CD4-positive, alpha-beta T cell treated with Interleukin-6 at 100 ng/mL for 8 hours (primary cell): Measurements from ENCODE around the gene CCNL2.
"Not testable (repeated sequence)": the region's sequence is repeated elsewhere in the genome, so short reads cannot be mapped to it uniquely, and the experiment has no call there.

Experiments used
- DNase-seq: peaks from one replicate; pipeline ENCODE4 v3.0.0-alpha.2; 2020; ENCODE audit warnings: mixed read lengths, low spot score

CCNL2 gene

DNA sequence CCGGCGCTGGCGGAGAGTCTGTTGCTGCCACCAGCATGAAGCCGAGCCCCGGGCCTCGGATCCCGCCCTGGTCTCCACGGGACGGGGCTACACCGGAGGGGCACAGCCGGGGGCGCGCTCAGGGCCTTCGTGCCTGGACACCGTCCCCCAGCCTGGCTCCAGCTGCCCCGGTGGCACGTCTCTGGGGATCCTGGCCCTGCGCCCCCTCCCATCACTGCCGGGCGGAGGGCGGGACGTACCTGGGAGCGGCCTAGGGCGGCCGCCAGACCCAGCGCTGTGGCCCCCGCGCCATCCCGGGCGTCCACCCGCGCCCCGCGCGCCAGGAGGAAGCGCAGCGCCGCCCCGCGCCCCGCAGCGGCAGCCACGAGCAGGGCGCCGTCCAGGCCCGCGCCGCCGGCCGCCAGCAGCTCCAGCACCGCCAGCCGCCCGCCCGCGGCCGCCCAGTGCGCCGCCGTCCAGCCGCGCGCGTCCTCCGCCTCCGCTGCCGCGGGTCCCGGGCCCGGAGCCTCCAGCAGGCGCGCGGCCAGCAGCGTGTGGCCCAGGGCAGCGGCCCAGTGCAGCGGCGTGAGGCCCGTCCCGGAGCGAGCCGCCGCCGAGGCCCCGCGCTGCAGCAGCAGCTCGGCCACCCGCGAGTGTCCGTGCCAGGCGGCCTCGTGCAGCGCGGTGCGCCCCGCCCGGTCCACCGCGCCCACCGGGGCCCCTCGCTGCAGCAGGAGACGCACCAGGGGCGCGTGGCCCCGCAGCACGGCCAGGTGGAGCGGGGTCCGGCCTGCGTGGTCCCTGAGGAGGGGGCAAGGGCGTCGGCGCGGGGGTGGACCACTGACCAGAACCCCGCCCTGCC is 20.9 kb upstream of the CCNL2 start:
- no peak for DNase-seq

DNA sequence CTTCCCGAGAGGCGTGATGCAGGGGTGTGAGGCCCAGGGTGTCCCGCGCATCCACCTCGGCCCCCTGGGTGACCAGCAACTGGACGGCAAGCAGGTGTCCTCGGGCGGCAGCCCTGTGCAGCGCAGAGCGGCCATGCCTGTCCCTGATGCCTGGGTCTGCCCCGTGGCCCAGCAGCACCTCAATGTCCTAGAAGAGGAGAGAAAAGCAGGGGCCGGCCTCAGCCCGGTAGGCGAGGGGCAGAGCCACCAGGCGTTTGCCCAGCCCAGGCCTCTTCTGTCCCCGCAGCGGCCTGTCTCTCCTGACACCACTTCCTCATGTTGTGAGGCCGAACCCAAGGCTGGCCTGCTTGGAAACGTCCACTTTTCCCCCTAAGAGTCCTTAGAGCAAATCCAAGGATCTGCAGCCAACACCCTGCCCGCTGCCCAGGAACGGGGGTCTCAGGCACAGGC is 20.3 kb upstream of the CCNL2 start:
- no peak for DNase-seq

DNA sequence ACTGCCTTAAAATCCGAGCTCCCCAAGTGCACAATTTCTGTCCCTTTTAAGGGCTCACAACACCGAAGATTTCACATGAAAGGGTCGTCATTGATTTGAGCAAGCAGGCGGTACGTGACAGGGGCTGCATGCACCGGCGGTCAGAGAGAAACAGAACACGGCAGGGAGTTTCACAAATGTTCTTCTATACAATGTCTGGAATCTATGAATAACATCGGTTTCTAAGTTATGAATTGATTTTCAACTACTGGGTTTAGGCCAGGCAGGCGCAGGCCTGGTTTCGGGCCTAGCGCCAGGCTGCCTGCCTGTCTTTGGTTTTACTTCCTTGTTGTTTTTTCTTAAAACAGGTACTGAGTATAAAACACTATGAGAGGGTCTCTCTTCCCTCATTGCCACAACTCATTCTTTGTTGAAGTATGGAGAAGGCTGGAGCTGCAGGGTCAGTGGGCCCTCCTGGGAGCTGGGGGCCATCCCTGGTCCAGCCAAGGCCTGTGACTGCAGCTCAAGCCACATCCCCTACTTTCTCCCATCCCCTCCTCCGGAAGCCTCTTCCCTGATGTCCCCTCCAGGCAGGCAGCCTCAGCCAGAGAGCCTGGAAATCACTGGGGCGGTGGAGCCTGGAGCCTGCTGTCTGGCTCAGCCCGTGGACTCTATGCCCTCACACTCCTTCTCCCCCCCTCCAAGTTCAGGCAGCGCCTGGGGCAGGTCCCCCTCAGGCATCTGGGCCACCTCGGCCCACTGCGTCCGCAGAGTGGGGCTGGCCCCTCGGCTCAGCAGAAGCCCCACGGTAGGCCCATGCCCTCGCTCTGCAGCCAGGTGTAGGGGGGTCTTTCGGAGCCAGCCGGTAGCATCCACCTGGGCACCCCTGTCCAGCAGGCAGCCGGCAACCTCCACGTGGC is 19.6 kb upstream of the CCNL2 start:
- no peak for DNase-seq

DNA sequence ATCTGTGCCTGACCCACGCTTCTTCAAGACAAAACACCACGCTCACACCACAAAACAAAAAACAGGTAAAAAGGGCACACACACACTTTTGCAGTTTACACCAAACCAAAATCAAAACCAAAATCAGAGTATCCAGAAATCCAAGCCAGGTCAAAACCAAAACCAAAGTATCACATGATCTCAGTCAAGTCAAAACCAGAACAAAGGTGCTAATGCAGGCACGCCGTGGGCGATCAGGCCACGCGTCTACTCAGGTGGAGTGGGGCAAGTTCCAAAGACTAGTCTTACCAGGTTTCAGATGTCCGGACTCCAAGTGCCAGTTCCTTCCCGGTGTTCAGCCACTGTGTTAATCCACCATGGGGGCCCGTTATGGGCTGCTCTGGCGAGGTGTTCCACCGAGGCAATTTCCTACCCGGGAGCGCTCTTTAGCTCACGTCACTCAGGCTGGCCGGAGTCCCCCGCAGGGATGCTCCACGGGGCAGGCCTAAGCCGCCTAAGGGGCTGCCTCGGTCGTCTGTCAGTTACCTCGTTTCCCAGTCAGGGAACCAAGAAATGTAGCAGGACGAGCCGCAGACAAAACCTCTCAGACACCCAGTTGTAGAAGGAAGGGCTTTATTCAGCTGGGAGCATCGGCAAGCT is 18.8 kb upstream of the CCNL2 start:
- DNase-seq, result not testable (repeated sequence)

DNA sequence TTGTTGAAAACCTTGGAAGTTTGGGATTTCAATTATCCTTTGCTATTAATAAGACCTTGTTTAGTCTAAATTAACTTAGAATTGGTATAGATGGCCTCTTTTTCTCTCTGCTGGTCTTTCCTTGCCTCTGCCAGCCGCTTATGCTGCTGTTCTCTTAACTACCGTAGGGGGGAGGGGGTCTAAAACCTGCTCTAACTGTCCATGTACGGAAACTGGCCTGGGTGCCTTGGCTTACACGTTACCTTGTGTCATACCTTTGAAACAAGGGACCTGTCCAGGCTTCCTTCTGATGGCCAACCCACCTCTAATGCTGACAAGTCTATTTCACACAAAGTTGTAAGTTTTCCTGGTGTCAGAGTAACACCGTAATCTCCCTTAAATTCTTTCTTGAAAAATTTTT is 18.3 kb upstream of the CCNL2 start:
- DNase-seq, result not testable (repeated sequence)

DNA sequence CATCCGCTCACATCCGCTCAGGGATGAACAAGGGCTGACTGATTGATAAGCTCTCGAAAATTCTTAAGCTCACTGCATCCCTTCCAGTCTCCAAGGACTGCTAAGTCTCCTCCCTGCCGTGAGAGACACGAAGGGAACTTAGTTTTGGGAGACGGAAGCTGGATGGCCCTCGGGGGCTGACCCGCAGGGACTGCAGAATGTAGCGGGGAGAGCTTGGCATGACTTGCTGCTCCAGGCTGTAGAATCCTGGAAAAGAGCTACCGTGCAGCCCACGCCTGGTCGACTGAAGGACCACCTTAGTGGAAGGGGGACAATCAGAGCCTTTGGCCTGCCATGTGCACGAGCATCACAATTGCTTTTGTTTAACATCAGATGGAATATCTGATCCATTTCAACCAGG is 16.6 kb upstream of the CCNL2 start:
- no peak for DNase-seq

DNA sequence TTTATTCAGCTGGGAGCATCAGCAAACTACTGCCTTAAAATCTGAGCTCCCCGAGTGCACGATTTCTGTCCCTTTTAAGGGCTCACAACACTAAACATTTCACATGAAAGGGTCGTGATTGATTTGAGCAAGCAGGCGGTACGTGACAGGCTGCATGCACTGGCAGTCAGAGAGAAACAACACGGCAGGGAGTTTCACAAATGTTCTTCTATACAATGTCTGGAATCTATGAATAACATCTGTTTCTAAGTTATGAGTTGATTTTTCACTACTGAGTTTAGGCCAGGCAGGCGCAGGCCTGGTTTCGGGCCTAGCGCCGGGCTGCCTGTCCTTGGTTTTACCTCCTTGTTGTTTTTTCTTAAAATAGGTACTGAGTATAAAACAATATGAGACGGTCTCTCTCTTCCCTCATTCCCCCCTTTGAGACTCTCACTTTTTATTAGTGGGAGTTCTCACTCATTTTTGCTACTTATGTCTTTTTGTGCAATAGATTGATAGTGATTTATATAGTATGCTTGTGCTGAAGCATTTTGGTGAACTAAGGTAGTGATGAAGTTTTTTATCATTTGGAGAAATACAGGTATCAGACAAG is 13.3 kb upstream of the CCNL2 start:
- not testable (repeated sequence) for DNase-seq

DNA sequence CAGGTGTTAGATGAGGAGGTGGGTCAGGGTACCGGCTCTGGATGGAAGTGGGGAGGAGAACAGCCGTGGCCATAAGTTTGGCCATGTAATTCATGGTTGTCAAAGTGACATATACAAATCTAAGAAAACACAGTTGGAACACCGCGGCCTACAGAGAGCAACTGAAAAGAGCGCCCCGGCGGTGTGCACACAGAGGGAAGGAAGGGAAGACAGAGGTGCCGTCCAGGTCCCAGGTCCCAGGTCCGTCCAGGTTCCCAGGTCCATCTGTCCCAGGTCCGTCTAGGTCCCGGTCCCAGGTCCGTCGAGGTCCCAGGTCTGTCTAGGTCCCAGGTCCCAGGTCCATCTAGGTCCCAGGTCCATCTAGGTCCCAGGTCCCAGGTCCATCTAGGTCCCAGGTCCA is 12.5 kb upstream of the CCNL2 start:
- no peak for DNase-seq

DNA sequence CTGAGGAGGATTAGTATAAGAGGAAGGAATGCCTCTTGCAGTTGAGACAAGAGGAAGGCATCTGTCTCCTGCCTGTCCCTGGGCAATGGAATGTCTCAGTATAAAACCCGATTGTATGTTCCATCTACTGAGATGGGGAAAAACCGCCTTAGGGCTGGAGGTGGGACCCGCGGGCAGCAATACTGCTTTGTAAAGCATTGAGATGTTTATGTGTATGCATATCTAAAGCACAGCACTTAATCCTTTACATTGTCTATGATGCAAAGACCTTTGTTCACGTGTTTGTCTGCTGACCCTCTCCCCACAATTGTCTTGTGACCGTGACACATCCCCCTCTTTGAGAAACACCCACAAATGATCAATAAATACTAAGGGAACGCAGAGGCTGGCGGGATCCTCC is 11.1 kb upstream of the CCNL2 start:
- not testable (repeated sequence) for DNase-seq

DNA sequence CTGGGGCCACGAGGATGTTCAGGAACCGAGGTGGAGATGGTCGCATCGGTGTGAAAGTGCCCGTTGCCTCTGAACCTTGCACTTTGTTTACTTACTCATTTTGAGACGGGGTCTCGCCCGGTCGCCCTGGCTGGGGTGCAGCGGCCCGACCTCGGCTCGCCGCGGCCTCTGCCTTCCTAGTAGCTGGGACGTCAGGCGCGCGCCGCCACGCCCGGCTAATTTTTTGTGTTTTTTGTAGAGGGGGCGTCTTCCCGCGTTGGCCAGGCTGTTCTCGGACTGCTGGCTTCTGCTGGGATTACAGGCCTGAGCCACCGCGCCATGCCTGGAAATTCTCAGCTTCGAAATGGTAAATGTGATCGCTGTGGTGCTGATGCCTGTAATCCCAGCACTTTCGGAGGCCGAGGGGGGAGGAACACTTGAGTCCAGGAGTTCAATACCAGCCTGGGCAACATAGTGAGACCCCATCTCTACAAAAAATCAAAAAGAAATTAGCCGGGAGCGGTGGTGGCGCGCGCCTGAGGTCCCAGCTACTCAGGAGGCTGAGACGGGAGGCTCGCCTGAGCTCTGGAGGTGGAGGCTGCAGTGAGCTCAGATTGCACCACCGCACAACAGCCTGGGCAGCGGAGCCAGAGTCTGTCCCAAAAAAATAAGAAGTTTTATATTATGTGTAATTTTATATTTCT is 8.6 kb upstream of the CCNL2 start:
- DNase-seq, result no peak

DNA sequence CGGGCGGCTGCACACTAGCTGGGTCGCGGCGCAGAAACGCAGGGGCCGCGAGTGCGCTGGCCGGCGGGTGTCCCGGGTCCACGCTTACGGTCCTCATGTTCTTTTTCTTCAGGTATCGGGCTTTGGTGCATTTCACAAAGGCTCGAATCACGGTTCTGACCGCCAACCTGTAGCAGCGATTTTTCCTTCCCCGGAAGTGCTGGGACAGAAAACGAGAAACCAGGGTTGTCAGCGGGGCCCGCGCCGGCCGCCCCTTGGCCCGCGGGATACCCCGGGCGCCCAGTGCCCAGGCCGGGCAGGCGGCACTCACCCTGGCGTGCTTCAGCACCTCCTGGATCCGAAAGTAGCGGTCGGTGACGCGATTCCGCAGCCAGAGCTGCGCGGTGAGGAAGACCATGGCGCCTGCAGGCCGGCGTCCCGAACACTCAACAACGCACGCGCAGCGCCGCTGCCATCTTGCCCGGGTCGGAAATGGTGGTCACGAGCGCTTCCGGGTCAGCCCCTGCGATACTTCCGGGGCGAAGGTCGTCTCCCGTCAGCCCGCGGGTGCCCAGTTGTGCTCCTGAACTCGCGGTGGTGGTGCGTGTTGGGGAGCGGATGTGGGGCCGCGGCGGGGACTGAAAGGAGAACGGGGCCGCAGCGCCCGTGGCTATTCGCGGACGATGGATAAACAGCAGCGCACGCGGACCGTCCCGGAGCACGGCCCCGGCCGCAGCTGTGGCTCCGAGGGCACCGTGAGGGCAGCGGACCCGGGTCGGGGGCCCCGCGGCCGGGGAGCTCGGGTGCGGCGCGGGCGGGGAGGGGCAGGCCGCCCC is 7.9 kb upstream of the CCNL2 start, which contains the start of gene MRPL20:
Gene MRPL20, minus strand, starts transcription at position 473 of the 815 bp plus-strand sequence. Its CDS starts 76 bp downstream, at position 397.
- DNase-seq, result peak; percentile 95

DNA sequence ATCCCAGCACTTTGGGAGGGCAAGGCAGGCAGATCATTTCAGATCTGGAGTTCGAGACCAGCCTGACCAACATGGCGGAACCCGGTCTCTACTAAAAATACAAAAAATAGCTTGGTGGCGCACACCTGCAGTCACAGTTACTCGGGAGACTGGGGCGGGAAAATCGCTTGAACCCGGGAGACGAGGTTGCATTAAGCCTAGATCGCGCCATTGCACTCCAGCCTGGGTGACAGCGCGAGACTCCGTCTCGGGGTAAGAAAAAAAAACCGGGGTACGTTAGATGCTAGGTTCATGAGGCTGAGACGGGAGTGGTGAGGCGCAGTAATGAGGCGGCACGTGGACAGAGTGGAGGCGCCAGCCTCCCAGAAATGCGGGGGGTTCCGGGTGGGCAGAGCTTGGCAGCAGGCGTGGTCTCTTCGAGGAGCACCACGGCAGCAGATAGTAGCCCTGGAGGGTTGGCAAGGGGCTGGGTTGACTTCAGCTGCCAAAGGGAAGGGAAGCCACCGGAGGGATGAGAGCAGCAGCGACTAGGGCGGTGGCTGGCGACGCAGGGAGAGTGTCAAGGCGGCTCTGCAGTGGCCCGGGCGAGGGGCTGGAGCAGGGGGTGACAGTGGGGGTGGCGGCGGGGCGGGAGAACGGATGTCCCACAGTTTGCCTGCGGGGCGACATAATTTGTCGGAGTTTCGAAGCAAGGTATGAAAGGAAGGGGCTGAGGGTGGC is 7.1 kb upstream of the CCNL2 start:
- DNase-seq, result no peak

DNA sequence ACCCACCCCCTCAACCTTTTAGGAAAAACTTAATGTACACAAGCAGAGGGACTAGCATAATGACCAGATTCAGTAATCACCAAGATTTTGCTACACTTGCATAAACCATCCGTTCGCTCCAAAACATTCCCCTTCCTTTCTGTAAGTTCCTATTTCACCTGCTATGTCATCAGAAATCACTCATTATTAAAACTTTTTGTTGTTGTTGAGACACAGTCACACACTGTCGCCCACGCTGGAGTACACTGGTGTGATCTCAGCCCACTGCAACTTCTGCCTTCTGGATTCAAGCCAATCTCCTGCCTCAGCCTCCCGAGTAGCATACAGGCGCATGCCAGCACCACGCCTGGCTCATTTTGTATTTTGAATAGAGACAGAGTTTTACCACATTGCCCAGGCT is 4.5 kb upstream of the CCNL2 start:
- no peak for DNase-seq

DNA sequence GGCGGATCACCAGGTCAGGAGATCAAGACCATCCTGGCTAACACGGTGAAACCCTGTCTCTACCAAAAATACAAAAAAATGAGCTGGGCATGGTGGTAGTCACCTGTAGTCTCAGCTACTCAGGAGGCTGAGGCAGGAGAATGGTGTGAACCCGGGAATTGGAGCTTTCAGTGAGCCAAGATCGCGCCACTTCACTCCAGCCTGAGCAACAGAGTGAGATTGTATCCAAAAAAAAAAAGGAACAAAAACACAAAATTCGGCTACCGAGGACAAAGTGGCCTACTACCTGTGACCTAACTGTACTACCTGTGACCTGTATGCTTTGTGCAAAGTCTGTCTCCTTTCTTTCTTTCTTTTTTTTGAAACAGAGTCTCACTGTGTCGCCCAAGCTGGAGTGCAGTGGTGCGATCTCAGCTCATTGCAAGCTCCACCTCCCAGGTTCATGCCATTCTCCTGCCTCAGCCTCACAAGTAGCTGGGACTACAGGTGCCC is 3.8 kb upstream of the CCNL2 start:
- not testable (repeated sequence) for DNase-seq

DNA sequence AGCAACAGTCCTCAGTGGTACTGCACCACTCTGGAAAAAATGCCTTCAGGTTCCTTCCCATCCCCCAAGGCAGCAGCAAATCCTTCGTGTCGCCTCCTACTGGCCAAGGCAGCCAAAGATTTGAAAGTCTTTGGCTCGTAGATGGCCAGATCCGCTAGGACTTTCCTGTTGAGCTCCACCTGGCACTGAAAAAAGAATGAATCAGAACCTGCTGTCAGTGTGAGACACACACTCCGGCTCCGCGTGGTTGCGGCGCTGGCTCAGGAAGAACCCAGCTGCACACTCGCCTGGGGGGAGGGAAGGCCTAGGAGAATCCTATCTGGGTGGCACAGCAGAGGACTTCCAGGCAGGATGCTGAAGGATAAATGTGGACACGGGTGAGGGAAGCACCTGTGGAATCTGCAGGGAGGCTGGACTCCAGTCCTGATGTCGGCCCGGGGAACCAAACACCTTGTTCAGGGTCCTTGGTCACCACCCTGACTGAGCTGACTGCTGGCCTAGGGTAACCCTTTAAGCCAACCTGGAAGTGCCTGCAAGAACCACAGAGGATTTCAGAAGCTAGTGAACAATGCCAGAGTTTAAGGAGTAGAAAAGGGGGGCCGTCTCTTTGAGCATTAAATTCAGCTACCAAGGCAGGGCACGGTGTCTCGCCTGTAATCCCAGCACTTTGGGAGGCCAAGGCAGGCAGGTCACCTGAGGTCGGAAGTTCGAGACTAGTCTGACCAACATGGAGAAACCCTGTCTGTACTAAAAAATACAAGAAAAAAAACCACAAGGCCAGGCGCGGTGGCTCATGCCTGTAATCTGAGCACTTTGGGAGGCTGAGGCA is 3.2 kb upstream of the CCNL2 start:
- DNase-seq, result no peak

DNA sequence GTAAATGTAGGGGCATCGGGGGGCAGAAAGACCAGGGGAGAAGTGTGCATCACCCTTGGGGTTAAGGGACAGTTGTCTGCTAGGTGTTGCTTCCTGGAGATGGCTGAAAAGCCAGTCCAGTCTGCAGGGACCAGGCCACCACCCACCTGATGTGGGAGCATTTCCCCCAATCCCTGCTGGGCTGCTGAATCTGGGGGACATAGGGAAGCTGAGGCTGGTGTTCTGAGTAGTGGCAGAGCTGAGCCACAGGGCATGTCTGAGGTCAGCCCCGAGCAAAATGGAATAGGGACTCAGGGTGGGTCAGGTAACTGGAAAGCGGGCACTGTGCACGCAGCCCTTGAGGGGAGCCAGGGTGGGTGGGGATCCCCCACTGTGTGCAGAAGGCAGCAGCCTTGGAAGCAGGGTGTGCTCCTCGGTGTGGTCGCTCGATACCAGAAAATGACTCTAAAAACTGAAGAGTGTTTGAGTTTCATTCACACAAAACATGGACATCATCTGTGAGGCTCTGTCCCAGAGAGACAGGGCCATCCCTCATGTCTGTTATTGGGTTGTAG is 2.4 kb upstream of the CCNL2 start:
- DNase-seq, result no peak

DNA sequence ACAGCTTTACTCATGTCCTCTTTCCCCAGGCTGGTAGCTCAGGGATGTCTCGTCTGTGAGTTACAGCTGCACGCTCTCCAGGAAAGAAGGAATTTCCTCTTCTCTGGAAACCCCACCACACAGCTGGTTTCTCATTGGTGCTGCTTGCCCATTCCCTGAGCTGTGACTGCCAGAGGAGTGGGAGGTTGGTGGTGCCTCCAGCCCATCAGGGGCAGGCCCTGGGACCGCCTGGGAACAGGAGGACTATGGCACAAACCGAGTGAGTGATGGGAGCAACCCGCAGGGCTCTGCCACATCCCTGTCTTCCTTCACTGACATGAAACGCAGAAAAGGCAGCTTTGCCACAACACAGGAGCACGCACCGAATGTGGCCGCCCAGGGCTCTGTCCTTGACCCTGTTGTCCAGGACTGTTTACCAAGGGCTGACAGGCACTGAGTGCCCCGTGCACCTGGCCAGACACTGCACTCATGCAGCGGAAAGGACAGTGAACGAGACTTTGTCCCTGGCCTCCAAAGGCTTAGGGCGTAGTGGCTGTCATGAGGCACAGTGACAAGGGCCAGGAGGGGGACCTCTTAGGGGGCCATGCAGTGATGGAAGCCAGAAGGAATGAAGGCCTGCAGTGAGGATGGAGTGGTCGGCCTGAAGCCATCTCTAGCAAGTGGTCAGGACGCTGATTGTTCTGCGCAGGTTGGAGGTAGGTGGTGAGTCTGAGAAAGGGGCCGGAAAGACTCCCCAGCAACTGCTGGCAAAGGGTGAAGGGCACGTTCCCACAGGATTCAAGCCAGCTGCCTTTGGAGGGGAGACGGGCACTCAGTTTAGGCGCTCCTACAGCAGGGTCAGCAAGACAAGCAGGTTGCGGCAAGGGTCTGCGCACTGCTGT is 1.7 kb upstream of the CCNL2 start:
- DNase-seq, result no peak
